RCC 7860 (cell line): ENCODE data around the gene AFMID.
"Not testable (repeated sequence)": the region's sequence is repeated elsewhere in the genome, so short reads cannot be mapped to it uniquely, and the experiment has no call there.

Source experiments
- DNase-seq: peaks from one replicate; pipeline ENCODE4 v3.0.0-alpha.2; 2015; ENCODE audit warnings: low spot score
- FAIRE-seq: peaks from 2 replicates; lab custom pipeline; 2012; peaks lifted over from hg19 to GRCh38; lab: Jason Lieb, UNC

Gene AFMID

DNA sequence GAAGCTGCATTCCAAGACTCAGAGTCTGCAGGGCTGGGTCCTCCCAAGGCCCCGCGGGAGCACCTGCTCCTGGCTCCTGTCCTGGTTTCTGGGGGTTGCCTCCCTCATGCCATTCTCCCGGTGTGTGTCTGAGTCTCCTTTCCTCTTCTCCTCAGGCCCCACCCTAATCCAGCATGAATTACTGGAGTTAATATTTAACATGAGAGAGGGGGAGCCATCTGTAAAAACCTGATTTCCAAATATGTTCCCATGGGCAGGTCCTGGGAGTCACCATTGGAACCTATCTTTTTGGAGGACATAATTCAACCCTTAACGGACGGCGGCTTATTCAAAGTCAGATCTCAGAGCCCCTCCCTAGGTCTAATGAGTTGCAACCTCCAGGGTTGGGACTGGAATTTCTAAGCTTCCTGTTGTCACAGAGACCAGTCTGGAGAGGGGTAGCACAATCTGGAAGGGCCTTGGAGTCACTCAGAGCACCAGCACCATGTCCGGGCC is 35.6 kb upstream of the AFMID start:
- FAIRE-seq, result no peak
- DNase-seq, result no peak

DNA sequence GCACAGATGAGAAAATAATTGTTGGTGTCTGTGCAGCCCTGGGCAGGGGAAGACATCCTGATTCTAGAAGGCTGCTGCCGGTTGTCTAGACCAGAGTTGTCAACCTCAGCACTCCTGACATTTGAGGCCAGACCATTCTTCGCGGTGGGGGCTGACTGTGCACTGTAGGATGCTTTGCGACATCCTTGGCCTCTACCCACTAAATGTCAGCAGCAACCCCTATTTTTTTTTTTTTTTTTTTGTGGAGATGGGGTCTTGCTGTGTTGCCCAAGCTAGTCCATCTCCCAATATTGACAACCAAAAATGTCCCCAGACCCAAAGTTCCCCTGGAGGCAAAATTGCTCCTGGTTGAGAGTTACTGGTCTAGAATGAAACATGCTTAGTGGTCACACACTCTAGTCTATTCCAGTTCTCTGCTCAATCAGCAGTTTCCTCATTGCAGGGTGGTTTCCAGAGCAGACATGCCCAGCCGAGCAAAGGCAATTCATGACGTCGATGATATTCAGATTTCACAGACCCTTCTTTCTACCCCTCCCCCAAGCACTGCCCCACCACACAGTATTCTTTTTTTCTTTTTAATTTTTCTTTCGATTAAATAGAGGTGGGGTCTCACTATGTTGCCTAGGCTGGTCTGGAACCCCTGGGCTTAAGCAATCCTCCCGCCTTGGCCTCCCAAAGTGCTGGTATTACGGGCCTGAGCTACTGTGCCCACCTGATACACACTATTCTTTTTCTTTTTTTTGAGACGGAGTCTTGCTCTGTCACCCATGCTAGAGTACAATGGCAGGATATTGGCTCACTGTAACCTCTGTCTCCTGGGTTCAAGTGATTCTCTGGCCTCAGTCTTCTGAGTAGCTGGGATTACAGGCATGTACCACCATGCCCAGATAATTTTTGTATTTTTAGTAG is 32.0 kb upstream of the AFMID start:
- DNase-seq (no peak), FAIRE-seq (no peak)

DNA sequence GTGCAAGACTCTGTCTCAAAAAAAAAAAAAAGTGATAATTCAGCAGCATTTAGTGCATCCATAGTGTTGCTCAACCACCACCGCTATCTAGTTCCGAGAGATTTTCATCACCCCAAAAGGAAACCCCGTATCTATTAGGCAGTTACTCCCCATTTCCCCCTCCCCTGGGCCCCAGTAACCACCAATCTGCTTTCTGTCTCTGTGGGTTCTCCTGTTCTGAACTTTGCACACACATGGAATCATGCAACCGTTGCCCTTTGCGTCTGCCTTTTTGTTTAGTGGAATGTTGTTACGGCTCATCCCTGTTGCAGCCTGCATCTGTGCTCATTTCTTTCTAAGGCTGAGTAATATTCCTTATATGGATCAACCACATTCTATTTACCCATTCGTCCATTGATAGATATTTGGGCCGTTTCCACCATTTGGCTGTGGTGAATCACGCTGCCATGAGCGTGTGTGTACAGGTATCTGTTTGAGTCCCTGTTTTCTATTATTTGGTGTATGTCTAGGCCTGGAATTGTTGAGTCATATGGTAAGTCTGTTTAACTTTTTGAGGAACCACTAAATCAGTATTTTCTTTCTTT is 27.5 kb upstream of the AFMID start:
- no peak for FAIRE-seq
- DNase-seq, result no peak

DNA sequence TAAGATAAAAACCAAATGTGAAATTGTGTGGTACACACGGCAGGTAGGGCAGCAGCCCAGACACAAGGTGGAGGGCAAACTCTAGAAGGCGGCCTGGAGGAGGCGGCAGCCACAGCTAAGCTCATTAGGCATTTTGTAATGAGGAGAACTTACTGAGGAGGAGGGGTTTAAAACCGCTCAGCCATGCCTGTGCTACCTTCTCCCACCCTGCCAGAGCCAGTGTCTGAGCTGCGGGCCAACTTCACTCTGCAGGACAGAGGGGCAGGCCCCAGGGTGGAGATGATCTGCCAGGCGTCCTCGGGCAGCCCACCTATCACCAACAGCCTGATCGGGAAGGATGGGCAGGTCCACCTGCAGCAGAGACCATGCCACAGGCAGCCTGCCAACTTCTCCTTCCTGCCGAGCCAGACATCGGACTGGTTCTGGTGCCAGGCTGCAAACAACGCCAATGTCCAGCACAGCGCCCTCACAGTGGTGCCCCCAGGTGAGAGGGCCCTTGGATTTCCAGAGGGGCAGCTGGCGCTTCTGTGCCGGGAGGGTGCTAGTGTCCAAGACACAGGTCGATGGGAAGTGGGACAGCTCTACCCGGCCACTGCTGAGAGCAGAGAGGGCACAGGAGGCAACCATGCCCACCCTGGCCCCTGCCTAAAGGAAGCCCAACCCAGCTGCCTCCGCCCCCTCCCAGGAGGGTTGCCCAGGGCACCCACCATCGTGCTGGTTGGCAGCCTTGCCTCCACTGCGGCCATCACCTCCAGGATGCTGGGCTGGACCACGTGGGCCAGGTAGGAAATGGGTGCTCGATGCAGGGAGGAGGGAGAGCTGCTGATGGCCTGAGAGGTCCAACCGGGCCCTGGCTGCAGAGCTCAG is 23.0 kb upstream of the AFMID start:
- DNase-seq (no peak), FAIRE-seq (no peak)

DNA sequence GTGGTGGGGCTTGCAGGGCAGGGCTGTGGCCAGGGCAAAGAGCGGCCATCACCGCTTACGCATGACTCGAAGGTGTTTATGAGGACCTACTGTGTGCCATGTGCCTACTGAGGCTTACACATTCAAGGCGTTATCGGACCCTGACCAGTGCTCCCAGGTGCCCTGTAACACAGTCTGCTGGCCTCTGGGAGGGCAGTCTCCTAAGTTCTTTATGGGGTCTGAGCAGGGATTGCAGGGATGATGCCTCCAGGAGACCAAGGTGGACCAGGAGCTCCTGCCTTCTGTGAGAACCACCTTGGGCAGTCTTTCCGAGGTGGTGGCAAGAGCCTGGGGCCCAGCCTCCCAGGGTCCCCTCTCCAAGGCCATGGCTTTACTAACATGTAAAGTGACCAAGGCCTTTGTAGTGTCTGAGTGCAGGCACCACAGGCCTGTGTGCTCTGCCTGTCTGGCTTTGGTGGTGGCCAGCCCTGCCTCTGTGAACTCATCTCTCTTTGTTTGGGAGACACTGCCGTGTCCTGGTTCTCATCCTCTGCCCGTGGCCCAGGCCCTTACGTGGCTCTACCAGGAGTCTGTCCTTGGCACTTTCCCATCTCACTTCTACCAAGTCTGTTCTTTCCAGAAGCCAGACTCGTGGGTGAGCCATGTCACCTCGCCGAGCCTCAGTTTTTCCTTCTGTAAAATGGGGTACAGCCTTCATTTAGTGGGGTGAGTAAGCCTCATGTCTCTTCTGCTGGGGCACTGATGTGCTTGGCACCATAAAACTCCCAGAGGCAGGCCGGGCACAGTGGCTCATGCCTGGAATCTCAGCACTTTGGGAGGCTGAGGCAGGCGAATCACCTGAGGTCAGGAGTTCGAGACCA is 22.2 kb upstream of the AFMID start:
- DNase-seq, result no peak
- FAIRE-seq, result no peak

DNA sequence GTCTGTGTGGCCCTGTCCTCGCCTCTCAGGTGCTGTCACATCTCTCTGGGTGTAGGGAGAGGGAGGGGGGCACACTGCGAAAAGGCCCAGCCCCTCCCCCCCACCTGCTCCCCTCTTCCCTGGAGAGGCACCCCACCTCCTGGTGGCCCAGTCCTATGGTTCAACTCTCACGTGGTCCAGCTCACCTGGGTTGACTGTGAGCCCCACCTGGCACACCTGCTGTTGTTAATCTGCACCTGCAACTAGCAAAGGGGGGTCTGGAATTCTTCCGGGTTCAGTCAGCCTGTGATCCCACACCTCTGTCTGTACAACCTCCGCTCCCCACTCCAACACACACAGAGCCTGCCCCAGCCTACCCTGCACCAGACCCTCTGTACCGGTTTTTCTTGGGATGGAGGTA is 20.7 kb upstream of the AFMID start:
- DNase-seq, result no peak
- no peak for FAIRE-seq

DNA sequence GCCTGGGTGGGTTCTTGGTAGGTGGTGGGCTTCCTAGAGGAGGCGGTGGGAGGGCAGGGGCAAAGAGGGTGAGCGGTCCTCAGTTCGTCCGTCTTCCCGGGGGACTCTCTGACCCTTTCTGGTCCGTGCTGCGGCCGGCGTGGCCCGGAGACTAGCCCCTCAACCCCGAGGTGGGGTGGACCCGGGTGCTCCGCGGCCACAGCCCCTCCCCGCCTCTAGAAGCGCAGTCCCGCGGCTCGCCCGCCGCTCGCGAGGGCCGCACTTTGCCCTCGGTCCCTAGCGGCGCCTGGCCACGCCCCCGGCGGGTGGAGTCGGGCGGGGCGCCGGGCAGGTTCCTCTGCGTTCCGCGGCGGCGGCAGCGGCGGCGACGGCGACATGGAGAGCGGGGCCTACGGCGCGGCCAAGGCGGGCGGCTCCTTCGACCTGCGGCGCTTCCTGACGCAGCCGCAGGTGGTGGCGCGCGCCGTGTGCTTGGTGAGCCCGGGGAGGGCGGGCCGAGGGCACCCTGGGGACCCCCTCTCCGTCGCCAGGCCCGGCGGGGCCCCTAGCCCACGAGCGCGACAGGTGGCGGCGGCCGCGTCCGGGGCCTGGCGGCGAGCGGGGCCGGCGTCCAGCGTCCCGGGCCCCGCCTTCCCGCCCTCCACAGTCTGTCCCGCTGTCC is 18.8 kb upstream of the AFMID start, which contains the start of gene SYNGR2:
Gene SYNGR2 (plus strand): TSS at position 340 of the 661 bp plus-strand sequence. CDS start 36 bp downstream, at position 376.
- DNase-seq (peak; percentile 63), FAIRE-seq (no peak)

DNA sequence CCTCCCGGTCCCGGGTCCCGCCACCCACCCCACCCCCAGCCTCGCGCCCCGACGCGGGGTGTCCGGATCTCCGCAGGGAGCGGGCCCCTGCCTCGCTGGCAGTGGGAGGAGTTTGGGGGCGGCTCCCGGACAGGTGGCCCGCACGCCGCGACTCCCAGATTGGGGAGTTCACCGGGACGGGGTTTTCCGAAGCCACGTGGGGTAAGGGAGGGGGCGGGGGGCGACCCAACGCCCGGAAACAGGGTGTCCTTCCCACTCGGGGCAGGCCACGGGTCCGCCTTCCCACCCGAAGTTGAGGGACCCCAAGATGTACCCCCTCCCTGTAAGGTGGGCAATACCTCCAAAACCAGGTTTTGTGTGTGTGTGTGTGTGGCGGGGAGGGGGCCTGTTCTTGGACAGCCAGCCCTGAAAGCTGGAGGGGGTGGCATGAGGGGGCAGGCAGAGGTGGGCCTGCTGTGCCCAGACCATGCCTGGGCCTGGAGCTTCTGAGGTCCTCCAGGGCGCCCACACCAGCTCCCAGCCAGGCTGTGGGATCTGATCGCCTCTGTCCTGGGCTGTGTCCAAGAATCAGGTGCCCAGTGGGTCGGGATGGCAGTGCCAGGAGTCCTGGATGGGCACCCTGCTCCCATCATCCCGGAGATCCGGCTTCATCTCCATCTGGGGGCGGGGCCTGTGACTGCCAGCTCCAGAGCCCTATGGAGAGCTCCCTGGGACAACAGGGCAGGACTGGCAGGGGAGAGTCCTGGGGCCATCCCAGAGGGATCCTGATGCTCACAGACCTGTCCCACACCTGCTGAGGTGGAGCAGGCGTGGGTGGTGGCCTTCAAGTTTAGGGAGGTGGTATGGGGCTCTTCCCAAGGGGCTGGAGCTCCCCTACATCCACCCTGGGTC is 18.0 kb upstream of the AFMID start:
- DNase-seq (peak; percentile 51), FAIRE-seq (no peak)

DNA sequence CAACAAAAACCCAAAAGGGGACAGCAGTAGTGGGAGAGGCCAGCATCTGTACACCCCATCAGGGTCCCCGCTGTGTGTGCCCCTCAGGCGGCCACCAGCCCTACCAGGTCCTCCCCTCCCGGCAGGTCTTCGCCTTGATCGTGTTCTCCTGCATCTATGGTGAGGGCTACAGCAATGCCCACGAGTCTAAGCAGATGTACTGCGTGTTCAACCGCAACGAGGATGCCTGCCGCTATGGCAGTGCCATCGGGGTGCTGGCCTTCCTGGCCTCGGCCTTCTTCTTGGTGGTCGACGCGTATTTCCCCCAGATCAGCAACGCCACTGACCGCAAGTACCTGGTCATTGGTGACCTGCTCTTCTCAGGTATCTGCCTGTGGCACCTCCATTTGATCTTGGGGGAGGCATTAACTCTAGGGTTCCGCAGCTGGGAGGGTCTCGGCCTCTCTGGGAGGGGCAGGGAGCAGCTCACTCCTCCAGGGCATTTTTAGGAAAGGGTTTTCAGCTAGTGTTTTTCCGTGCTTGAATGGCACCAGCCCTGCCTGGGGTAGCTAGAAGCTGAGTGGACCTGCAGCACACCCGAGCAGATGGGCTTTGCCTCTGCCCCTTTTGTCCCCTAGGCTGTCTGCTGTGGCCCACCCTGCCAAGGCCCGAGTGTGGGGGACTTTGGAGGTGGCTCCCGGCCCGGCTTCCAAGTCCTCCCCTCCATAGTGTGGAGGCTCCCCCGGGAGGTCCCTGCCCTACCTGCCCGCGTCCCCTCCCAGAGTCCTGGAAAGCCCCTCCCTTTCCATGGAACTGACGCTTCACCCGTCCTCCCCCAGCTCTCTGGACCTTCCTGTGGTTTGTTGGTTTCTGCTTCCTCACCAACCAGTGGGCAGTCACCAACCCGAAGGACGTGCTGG is 16.2 kb upstream of the AFMID start:
- FAIRE-seq (no peak), DNase-seq (no peak)

DNA sequence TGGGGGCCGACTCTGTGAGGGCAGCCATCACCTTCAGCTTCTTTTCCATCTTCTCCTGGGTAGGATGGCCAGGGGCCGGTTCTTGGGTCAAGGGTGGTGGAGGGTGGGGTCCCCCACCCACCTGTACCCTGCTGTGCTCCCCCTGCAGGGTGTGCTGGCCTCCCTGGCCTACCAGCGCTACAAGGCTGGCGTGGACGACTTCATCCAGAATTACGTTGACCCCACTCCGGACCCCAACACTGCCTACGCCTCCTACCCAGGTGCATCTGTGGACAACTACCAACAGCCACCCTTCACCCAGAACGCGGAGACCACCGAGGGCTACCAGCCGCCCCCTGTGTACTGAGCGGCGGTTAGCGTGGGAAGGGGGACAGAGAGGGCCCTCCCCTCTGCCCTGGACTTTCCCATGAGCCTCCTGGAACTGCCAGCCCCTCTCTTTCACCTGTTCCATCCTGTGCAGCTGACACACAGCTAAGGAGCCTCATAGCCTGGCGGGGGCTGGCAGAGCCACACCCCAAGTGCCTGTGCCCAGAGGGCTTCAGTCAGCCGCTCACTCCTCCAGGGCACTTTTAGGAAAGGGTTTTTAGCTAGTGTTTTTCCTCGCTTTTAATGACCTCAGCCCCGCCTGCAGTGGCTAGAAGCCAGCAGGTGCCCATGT is 15.4 kb upstream of the AFMID start:
- FAIRE-seq, result not testable (repeated sequence)

DNA sequence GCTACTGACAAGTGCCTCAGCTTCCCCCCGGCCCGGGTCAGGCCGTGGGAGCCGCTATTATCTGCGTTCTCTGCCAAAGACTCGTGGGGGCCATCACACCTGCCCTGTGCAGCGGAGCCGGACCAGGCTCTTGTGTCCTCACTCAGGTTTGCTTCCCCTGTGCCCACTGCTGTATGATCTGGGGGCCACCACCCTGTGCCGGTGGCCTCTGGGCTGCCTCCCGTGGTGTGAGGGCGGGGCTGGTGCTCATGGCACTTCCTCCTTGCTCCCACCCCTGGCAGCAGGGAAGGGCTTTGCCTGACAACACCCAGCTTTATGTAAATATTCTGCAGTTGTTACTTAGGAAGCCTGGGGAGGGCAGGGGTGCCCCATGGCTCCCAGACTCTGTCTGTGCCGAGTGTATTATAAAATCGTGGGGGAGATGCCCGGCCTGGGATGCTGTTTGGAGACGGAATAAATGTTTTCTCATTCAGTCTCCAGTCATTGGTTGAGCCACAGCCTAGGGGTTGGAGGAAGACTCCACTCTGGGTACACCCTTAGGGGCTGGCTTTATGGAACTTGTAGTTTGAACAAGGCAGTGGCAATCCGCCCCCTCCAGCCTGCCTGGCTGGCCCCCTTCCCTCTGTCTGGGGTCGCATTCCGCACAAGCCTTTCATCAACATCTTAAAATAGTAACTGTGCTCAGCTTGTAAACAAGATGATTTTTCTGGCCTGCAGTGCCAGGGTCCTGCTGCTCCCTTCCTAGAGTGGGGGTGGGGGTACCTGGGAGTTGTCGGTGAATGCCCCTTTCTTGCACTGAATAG is 14.7 kb upstream of the AFMID start:
- FAIRE-seq (no peak), DNase-seq (no peak)

More for the DNA sequence above, 15.4 kb upstream of the AFMID start:
- DNase-seq, result not testable (repeated sequence)

DNA sequence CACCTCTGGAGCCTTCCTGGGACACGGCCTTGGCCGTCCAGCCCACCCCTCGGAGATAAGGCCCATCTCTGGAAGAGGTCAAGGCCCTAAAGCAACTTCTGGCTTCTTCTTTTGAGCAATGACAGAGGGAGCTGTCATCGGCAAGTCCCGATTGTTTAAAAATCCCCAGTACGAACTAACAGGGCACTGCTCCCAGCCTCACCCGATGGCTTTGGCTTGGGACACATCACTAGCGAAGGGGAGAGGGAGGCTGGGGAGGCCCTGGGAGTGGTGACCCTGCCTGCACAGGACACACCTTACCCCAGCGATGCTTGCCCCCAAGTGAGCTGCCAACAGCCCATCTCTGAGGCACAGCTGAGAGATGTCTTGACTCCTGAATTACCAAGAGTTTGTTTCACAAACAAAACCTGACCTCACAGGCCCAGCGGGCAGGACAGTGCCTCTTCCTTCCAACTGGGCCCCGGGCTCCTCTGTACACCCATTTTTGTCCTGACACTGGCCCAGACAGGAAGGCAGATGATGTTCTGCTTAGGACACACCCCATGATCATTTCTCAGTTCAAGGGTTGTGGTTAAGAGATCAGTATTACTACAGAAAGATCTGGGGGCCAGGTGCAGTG is 14.0 kb upstream of the AFMID start:
- FAIRE-seq (no peak), DNase-seq (no peak)

DNA sequence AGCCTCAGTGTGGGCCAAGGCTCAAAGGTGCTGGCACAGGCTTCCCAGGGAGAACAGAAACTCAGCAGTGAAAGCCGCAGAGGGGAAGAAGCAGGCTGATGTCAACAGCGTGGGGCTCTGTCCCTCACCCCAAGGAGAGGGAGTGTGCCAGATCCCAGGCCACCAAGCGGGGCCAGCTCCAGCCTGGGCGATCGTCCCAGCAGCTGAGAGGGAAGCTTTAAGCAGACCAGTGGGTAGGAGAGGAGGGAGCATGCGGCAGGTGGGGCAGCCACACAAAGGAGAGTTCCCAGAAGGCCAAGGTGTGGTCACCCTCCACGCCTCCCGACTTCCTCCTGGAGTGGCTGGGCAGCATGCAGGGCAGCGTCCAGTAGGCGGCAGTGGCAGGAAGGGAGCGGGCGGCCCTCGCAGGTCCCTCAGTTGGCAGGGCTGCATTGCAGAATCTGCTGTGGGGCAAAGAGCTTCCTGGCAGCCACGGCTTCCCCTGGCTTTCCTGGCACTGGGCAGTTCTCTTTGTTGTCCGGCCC is 12.8 kb upstream of the AFMID start:
- no peak for DNase-seq
- no peak for FAIRE-seq

DNA sequence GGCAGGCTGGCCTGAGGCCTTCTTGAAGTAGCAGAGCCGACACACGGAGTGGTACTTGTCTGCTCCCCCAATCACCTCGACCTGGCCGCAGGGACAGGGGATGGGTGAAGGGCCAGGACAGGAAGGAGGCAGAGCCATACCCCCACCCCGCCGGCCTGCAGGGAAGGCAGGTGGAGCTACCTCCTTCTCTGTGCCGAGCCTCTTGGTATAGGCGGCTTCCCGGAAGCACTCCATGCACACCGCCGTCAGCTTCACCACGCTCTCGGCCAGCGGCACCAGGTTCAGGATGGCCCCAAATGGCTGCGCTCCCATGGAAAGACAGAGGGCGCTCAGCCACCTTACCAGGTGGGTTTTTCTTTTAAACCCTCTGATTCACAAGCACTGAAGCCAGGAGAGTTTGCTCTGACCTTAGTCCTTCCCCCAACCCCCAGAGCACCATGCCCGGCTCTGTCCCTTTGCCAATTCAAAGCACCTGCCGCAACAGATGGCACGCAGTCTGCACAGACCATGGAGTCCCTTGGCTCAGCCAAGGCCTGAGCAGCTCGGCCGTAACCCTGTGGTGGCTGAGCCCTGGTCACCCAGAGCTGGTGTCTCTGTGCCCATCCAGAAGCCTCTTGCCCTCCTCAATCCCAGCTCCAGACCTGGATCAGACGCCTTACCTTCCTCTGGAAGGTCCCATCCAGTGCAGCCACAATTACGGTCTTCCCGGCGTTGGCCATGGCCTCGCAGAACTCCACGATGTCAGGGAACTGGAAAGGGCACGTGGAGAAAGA is 12.1 kb upstream of the AFMID start:
- no peak for FAIRE-seq
- no peak for DNase-seq

DNA sequence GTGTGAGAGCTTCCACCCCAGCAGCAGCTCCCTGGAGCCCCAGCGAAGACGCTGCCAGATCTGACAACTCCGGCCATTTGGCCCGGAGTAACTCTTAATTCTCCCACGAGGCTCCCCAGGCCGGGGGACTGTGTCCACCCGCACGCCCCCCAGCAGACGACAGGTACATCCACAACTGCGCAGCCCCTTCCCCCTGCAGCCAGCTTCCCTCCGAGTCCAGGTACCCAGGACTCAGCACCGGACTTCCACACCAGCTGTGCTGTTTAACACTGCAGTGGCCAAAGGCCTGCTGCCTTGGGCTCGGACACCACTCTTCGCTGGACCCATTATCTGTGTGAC is 11.6 kb upstream of the AFMID start:
- DNase-seq, result no peak
- no peak for FAIRE-seq
